Stimulated activated naive B cell treated with anti-CD40 and anti-IgM and Interleukin-4, amounts not matched to agents 10 μg/mL and 1 μg/mL and 100 μg/mL, for 72 hours (primary cell): Measurements from ENCODE around the gene SMG5.
"Not testable (repeated sequence)": the region's sequence is repeated elsewhere in the genome, so short reads cannot be mapped to it uniquely, and the experiment has no call there.

ENCODE experiments used
- ATAC-seq, 2 donors: fragments of 150-1000 bp; cut with Tn5 transposase; replicated peaks; 2 replicates each; pipeline ENCODE4 v1.10.0; 2021; ENCODE audit warnings: moderate library complexity in 1 of 2
- DNase-seq: peaks from one replicate; pipeline ENCODE4 v3.0.0; 2021
- H3K27ac Mint-ChIP-seq: one replicate; pipeline ENCODE4 v1.8.0; 2022; ENCODE audit warnings: mild to moderate bottlenecking, mixed read lengths
- H3K27me3 Mint-ChIP-seq, 2 donors: one replicate each; pipeline ENCODE4 v1.8.0; 2022; ENCODE audit warnings: mixed read lengths in 2 of 2
- H3K36me3 Mint-ChIP-seq, 2 donors: one replicate each; pipeline ENCODE4 v1.8.0; 2022; ENCODE audit warnings: mixed read lengths in 2 of 2, mild to moderate bottlenecking in 1 of 2
- H3K4me1 Mint-ChIP-seq, 2 donors: one replicate each; pipeline ENCODE4 v1.8.0; 2022; ENCODE audit warnings: mixed read lengths in 2 of 2, mild to moderate bottlenecking in 1 of 2
- H3K4me3 Mint-ChIP-seq, 2 donors: one replicate each; pipeline ENCODE4 v1.8.0; 2022; ENCODE audit warnings: mild to moderate bottlenecking in 2 of 2, mixed read lengths in 2 of 2, moderate library complexity in 1 of 2
- H3K9me3 Mint-ChIP-seq, 2 donors: one replicate each; pipeline ENCODE4 v1.8.0; 2022; ENCODE audit warnings: mixed read lengths in 2 of 2, mild to moderate bottlenecking in 1 of 2

SMG5 gene

DNA sequence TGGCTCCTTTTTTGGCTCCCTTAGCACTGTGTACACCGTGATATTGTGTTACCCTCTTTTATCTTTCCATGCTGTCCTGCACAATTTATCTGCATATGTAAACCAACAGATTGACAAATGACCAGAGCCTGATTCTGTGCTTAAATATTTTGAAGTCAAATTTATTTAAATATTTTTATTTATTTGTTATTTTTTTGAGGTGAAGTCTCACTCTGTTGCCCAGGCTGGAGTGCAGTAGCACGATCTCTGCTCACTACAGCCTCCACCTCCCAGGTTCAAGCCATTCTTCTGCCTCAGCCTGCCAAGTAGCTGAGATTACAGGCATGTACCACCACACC, 57.0 kb downstream of the SMG5 start:
- peak overlapping the region; percentile 52 for H3K27ac Mint-ChIP-seq
- DNase-seq = no peak
- H3K27me3 Mint-ChIP-seq = no peaks in the 10 kb centered on the region
- H3K9me3 Mint-ChIP-seq = no peaks in the 10 kb centered on the region
- H3K36me3 Mint-ChIP-seq = peaks cover 48 to 56% of the 10 kb centered on the region in 2 donors
- no peak overlapping the region for H3K4me3 Mint-ChIP-seq
- H3K4me1 Mint-ChIP-seq = peaks cover 30 to 53% of the 10 kb centered on the region in 2 donors
- peak; percentile 1 to 5 for ATAC-seq

DNA sequence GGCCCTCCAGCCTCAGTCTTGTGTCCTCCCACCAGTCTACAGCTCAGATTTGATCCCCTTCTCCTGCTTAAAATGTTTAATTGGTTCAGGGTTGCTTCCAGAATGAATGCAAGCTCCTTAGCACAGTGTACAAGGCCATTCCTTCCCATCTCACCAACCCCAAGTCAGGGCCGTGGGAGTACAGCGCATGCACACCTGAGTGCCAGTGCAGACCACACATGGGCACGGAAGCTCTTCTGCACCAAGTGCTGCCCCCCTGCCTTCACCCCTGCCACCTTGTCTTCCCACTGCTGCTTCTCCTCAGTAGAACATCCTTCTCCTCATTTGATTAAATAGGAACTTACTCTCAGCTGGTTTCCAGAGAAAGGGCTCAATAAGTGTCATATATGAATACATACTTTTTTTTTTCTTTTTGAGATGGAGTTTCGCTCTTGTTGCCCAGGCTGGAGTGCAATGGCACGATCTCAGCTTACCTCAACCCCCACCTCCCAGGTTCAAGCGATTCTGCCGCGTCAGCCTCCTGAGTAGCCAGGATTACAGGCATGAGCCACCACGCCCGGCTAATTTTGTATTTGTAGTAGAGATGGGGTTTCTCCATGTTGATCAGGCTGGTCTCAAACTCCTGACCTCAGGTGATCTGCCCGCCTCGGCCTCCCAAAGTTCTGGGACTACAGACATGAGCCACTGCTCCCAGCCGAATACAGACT, 60.5 kb downstream of the SMG5 start:
- H3K27me3 Mint-ChIP-seq = no peaks in the 10 kb centered on the region
- H3K9me3 Mint-ChIP-seq = no peaks in the 10 kb centered on the region
- DNase-seq (no peak), ATAC-seq (no peak)
- H3K27ac Mint-ChIP-seq = peak overlapping the region; percentile 43
- H3K36me3 Mint-ChIP-seq = peaks cover 43 to 55% of the 10 kb centered on the region in 2 donors
- no peak overlapping the region for H3K4me3 Mint-ChIP-seq
- peaks cover 41 to 70% of the 10 kb centered on the region in 2 donors for H3K4me1 Mint-ChIP-seq

DNA sequence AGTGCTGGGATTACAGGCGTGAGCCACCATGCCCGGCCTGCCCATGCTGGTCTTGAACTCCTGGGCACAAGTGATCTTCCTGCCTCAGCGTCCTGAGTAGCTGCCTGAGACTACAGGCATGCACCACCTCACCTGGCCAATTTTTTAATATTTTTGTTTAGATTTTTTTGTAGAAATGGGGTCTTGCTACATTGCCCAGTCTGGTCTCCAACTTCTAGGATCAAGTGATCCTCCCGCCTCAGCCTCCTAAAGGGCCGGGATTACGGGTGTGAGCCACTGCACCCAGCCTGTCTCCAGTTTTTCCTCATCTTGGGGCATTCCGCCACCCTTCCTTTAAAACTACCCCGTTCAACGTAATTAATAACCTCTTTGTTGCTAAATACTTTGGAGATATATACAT, 62.4 kb downstream of the SMG5 start:
- no peak overlapping the region for H3K4me3 Mint-ChIP-seq

GRCh38 chr1:156217871-156218270, 64.8 kb downstream of the SMG5 start:
- Mint-ChIP-seq H3K9me3 (no peaks in the 10 kb centered on the region), H3K27ac (peak overlapping the region; percentile 92), H3K4me3 (peak overlapping the region; percentile 29 to 50), H3K36me3 (peaks cover 32 to 34% of the 10 kb centered on the region in 2 donors), H3K4me1 (peaks cover 30 to 50% of the 10 kb centered on the region in 2 donors), H3K27me3 (no peaks in the 10 kb centered on the region)
- ATAC-seq = peak; percentile 37 to 49
- no peak for DNase-seq

More for the DNA sequence above, 62.4 kb downstream of the SMG5 start:
- no peaks in the 10 kb centered on the region for H3K9me3 Mint-ChIP-seq
- ATAC-seq (no peak), DNase-seq (no peak)
- peaks cover 33 to 57% of the 10 kb centered on the region in 2 donors for H3K4me1 Mint-ChIP-seq
- peaks cover 37 to 44% of the 10 kb centered on the region in 2 donors for H3K36me3 Mint-ChIP-seq
- peak overlapping the region; percentile 20 for H3K27ac Mint-ChIP-seq
- no peaks in the 10 kb centered on the region for H3K27me3 Mint-ChIP-seq

GRCh38 chr1:156216361-156217086, 66.1 kb downstream of the SMG5 start:
- not testable (repeated sequence) for H3K4me3 Mint-ChIP-seq, H3K27me3 Mint-ChIP-seq, H3K9me3 Mint-ChIP-seq, ATAC-seq, H3K27ac Mint-ChIP-seq, DNase-seq
- Mint-ChIP-seq H3K4me1 (peaks cover 26 to 49% of the 10 kb centered on the region in 2 donors), H3K36me3 (peaks cover 29 to 36% of the 10 kb centered on the region in 2 donors)

- H3K36me3 Mint-ChIP-seq = peaks cover 25 to 35% of the 10 kb centered on the region in 2 donors
- no peak for DNase-seq
- H3K4me1 Mint-ChIP-seq = peaks cover 17 to 34% of the 10 kb centered on the region in 2 donors
- H3K9me3 Mint-ChIP-seq = no peaks in the 10 kb centered on the region
- H3K27ac Mint-ChIP-seq = peak overlapping the region; percentile 79
- ATAC-seq = no peak
- peak overlapping the region; percentile 61 to 70 for H3K4me3 Mint-ChIP-seq
- H3K27me3 Mint-ChIP-seq = no peaks in the 10 kb centered on the region
Measured at GRCh38 chr1:156214024-156214748, 68.4 kb downstream of the SMG5 start.

GRCh38 chr1:156213644-156213966, 69.0 kb downstream of the SMG5 start:
- Mint-ChIP-seq H3K9me3 (no peaks in the 10 kb centered on the region), H3K4me1 (peaks cover 17 to 32% of the 10 kb centered on the region in 2 donors), H3K36me3 (peaks cover 26 to 38% of the 10 kb centered on the region in 2 donors), H3K27me3 (no peaks in the 10 kb centered on the region), H3K27ac (peak overlapping the region; percentile 99), H3K4me3 (peak overlapping the region; percentile 91 to 98)
- no peak for DNase-seq
- peak in 1 of 2 donors; percentile 3 for ATAC-seq

- Mint-ChIP-seq H3K27me3 (no peaks in the 10 kb centered on the region), H3K4me3 (peak within 1 kb of the TSS; percentile 91 to 98), H3K9me3 (no peaks in the 10 kb centered on the region), H3K4me1 (peaks cover 13 to 28% of the 10 kb centered on the region in 2 donors), H3K36me3 (peaks cover 30 to 39% of the 10 kb centered on the region in 2 donors), H3K27ac (peak within 1 kb of the TSS; percentile 99)
- peak; percentile 93 for DNase-seq
- peak; percentile 95 to 97 for ATAC-seq
Measured at GRCh38 chr1:156212833-156213643, 69.6 kb downstream of the SMG5 start, which contains the start of gene PMF1. TSS of gene PMF1 (plus strand) at chr1:156213007. CDS start at chr1:156213016, 9 bp downstream.

DNA sequence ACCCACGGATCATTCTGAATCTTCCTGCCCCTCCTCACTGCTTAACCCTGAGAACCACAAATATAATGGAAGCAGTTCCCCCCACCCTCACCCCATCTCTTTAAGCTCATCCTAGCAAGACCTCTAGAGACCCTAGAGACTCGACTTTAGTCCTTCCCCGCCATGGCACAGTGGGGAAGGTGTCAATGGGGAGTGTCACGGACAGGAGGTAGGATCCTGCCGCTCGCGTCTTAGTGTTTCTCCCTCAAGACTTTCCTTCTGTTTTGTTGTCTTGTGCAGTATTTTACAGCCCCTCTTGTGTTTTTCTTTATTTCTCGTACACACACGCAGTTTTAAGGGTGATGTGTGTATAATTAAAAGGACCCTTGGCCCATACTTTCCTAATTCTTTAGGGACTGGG, 70.5 kb downstream of the SMG5 start:
- peaks cover 8 to 19% of the 10 kb centered on the region in 2 donors for H3K4me1 Mint-ChIP-seq
- peaks cover 31 to 42% of the 10 kb centered on the region in 2 donors for H3K36me3 Mint-ChIP-seq

GRCh38 chr1:156211243-156211642, 71.4 kb downstream of the SMG5 start:
- peaks cover 8 to 19% of the 10 kb centered on the region in 2 donors for H3K4me1 Mint-ChIP-seq
- no peak for ATAC-seq
- H3K27me3 Mint-ChIP-seq = no peaks in the 10 kb centered on the region
- H3K4me3 Mint-ChIP-seq = no peak overlapping the region
- no peaks in the 10 kb centered on the region for H3K9me3 Mint-ChIP-seq
- DNase-seq = no peak
- H3K27ac Mint-ChIP-seq = no peak overlapping the region
- peaks cover 31 to 42% of the 10 kb centered on the region in 2 donors for H3K36me3 Mint-ChIP-seq

More for the DNA sequence above, 70.5 kb downstream of the SMG5 start:
- DNase-seq = no peak
- Mint-ChIP-seq H3K27ac (peak overlapping the region; percentile 99), H3K27me3 (no peaks in the 10 kb centered on the region), H3K4me3 (peak overlapping the region; percentile 91 to 98), H3K9me3 (no peaks in the 10 kb centered on the region)
- no peak for ATAC-seq

DNA sequence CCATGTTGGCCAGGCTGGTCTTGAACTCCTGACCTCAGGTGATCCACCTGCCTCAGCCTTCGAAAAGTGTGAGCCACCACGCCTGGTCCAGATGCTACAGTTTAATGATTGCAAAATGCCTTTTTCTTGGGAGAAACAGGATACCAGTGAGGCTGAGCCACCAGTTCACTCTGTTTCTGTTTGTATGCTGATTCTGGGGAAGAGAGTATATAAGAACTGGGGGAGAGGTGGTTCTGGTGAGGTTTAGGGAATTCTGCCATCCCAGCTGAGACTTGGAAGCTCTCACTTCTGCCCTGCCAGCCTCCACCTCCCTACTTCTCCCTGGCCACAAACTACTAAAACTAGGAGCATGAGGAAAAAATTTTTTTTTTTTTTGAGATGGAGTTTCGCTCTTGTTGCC, 77.9 kb downstream of the SMG5 start:
- H3K9me3 Mint-ChIP-seq = no peaks in the 10 kb centered on the region
- DNase-seq (no peak), ATAC-seq (no peak)
- no peak overlapping the region for H3K4me3 Mint-ChIP-seq
- H3K27ac Mint-ChIP-seq = no peak overlapping the region
- no peaks in the 10 kb centered on the region for H3K27me3 Mint-ChIP-seq
- H3K36me3 Mint-ChIP-seq = peaks cover 26 to 37% of the 10 kb centered on the region in 2 donors
- peaks cover 9 to 11% of the 10 kb centered on the region in 2 donors for H3K4me1 Mint-ChIP-seq

DNA sequence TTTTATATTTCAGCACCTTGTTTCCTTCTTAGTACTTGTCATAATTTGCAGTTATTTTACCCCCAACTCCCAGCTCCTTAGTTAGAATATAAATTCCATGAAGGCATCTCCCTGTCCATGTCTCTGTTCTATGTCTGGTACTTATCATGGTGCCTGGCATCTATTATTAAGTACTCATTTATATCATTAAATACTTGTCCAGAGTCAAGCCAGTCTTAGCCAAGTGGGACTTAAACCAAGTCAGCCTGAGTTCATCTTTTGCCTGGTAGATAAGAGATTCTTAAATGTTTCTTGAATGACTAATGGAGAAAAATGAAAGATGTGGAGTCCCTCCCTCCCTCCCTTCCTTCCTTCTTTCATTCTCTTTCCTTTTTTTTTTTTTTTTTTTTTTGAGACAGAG, 79.3 kb downstream of the SMG5 start:
- DNase-seq = no peak
- no peak for ATAC-seq
- H3K27ac Mint-ChIP-seq = no peak overlapping the region
- no peak overlapping the region for H3K4me3 Mint-ChIP-seq
- H3K4me1 Mint-ChIP-seq = peaks cover 23 to 24% of the 10 kb centered on the region in 2 donors
- peaks cover 26 to 31% of the 10 kb centered on the region in 2 donors for H3K36me3 Mint-ChIP-seq
- no peaks in the 10 kb centered on the region for H3K9me3 Mint-ChIP-seq
- no peaks in the 10 kb centered on the region for H3K27me3 Mint-ChIP-seq

- Mint-ChIP-seq H3K9me3 (no peaks in the 10 kb centered on the region), H3K36me3 (peaks cover 27 to 32% of the 10 kb centered on the region in 2 donors), H3K27me3 (no peaks in the 10 kb centered on the region), H3K4me3 (no peak overlapping the region), H3K27ac (peak overlapping the region; percentile 21), H3K4me1 (peaks cover 35 to 41% of the 10 kb centered on the region in 2 donors)
- DNase-seq (no peak), ATAC-seq (no peak)
Measured at GRCh38 chr1:156200044-156200443, 82.6 kb downstream of the SMG5 start.
